Stomach (tissue), 9 donors: Measurements from ENCODE around the gene TTC32. TPM values are rescaled to one million over a fixed set of nuclear protein-coding genes. Genes with fewer than 3 reads are reported as not detected.

ENCODE experiments used
- DNase-seq, 2 donors: peaks; one replicate each; pipeline versions ENCODE4 v3.0.0 to v3.0.0-alpha.2; 2013 to 2019
- H3K27ac ChIP-seq, 5 donors: fragments of 200-600 bp in 4 of 5; sonication (generic) in 4 of 5; one replicate each; pipeline ENCODE4 v1.5.1; 2013 to 2019; ENCODE audit warnings: mild to moderate bottlenecking in 1 of 5, moderate library complexity in 1 of 5
- H3K27me3 ChIP-seq, 3 donors: fragments of 200-600 bp; sonication (generic); one replicate each; pipeline ENCODE4 v1.5.1; 2017 to 2019; ENCODE audit warnings: mixed run types in 1 of 3
- H3K36me3 ChIP-seq, 4 donors: fragments of 200-600 bp; sonication (generic); 1 replicate in 3 of 4; 2 replicates in 1 of 4; pipeline ENCODE4 v1.5.1; 2016 to 2019
- H3K4me1 ChIP-seq, 4 donors: fragments of 200-600 bp; sonication (generic); one replicate each; pipeline ENCODE4 v1.5.1; 2016 to 2019
- H3K4me3 ChIP-seq, 4 donors: fragments of 200-600 bp; sonication (generic) in 3 of 4; one replicate each; pipeline ENCODE4 v1.5.1; 2016 to 2019; ENCODE audit warnings: mild to moderate bottlenecking in 1 of 4
- H3K9me3 ChIP-seq, 4 donors: fragments of 200-600 bp; sonication (generic); one replicate each; pipeline ENCODE4 v1.5.1; 2016 to 2019
- CTCF ChIP-seq, 7 experiments: fragments of 450-650 bp in 4 of 7; fragments of 200-600 bp in 3 of 7; sonication (generic) in 3 of 7; IDR thresholded peaks; one replicate each; pipeline ENCODE4 v1.5.1; 2016 to 2019; ENCODE audit warnings: antibody characterized with exemption in 7 of 7, control low read depth in 2 of 7, mild to moderate bottlenecking in 1 of 7
- EP300 ChIP-seq: sonication (generic); formaldehyde crosslinking; IDR thresholded peaks from one replicate; pipeline ENCODE4 v1.6.1; 2017; ENCODE audit warnings: antibody characterized with exemption
- POLR2A ChIP-seq, 4 donors: fragments of 450-650 bp; IDR thresholded peaks; one replicate each; pipeline ENCODE4 v1.6.1; 2016; ENCODE audit warnings: antibody characterized with exemption in 4 of 4, control low read depth in 2 of 4, mild to moderate bottlenecking in 1 of 4, moderate library complexity in 1 of 4
- POLR2AphosphoS5 ChIP-seq, 3 donors: sonication (generic); formaldehyde crosslinking; IDR thresholded peaks; one replicate each; pipeline ENCODE4 v1.6.1; 2016; ENCODE audit warnings: antibody characterized with exemption in 3 of 3
- WGBS, 5 donors: extraction: QIAGEN DNeasy Blood & Tissue Kit in 3 of 5; methylation state at CpG; one replicate each; pipeline versions ENCODE4 v1.1.5 to v1.1.7; 2013 to 2018; 5-methylcytosine and 5-hydroxymethylcytosine counted together
- intact Hi-C: fragments of 100-400 bp; cut with DNase I; formaldehyde crosslinking; loops from one replicate; pipeline ENCODE4 v1.15.1; 2023; ENCODE audit warnings: low total_unique reads
- polyA plus RNA-seq, 3 donors: library from polyadenylated mRNA; stranded (reverse); fragments of 200-250 nt; gene quantifications; one replicate each; pipeline ENCODE4 v1.2.3, GENCODE V29; 2013
- total RNA-seq, 5 donors: library from RNA; depleted of rRNA; stranded (reverse); fragments of >200 nt; gene quantifications; one replicate each; pipeline versions ENCODE4 v1.1.0 to v1.2.3, GENCODE V29; 2014 to 2016
- donor health status: healthy with polysubstance abuse.
- donor health status: Bipolar disorder and iron deficiency.
- donor health status: healthy.

TTC32 gene
- total and polyA plus RNA-seq, 8 donors, result 4.1 to 35.4 (median 19.1) TPM; not detected in 1

- Histone ChIP-seq H3K4me3 (no peak overlapping the region), H3K4me1 (peaks cover 0 to 14% (median 6%) of the 10 kb centered on the region in 4 donors), H3K27me3 (no peaks in the 10 kb centered on the region), H3K9me3 (no peaks in the 10 kb centered on the region), H3K36me3 (no peaks in the 10 kb centered on the region), H3K27ac (no peak overlapping the region)
- TF ChIP-seq CTCF (IDR thresholded peaks at IDR 0.05), result no peak
- TF ChIP-seq EP300, result no peak
- 72 to 79% (median 75%) methylated on average over 3 of the region's 3 CpGs for WGBS, 5 donors
- intact Hi-C loops, result no loop called here
- no peak for DNase-seq
These were observed 11.7 kb downstream of the TTC32 start for GRCh38 chr2:19890104-19890503.

DNA sequence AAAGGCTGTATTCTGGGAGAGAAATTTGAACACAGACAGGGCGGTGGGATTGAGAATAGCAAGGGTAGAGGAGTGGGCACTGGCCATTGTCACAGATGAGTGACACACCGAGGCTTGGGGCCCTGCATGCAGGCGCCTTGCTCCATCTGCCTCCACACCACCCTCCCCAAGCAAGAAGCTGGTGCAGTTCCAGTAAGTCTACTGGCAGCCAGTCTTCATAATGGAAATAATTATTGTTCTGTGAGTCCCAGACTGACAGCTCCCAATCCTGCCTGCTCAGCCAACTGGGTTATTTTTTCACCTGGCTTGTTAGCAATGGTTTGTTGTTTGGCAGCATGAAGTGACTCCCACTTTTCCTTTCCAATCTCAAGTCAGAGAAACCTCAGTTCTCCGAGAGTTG lies 13.0 kb downstream of the TTC32 start:
- no peak overlapping the region for H3K27ac ChIP-seq
- H3K36me3 ChIP-seq, result no peaks in the 10 kb centered on the region
- DNase-seq, result no peak
- intact Hi-C loops, result no loop called here
- WGBS, 5 donors, result 93 to 97% (median 96%) methylated on average over 4 of the region's 4 CpGs
- H3K27me3 ChIP-seq, result no peaks in the 10 kb centered on the region
- TF ChIP-seq POLR2AphosphoS5 (IDR thresholded peaks at IDR 0.05) (no peak), POLR2A (IDR thresholded peaks at IDR 0.05) (no peak), EP300 (no peak), CTCF (IDR thresholded peaks at IDR 0.05) (no peak)
- H3K4me3 ChIP-seq, result no peak overlapping the region
- H3K9me3 ChIP-seq, result no peaks in the 10 kb centered on the region
- peaks cover 0 to 1% (median 0%) of the 10 kb centered on the region in 4 donors for H3K4me1 ChIP-seq

DNA sequence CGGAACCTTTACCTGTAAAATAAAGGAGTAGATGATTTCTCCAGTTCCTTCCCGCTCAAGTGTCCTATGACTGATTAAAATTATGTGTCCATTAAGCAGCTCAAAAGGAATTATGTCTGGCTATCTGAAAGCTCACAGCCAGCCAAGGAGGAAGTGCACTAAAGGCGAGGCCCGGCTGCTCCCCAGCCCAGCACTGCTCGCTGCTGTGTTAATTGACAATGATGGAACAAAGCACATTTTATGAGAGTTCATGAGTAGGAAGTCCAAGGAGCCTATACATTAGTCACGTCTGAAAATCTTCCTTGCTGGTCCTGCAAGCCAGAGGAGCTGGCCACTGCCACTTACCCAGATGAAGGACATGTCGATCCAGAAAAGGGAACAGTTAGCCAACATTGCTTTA lies 14.3 kb downstream of the TTC32 start:
- Histone ChIP-seq H3K4me3 (no peak overlapping the region), H3K4me1 (no peaks in the 10 kb centered on the region), H3K27ac (no peak overlapping the region), H3K36me3 (no peaks in the 10 kb centered on the region), H3K9me3 (no peaks in the 10 kb centered on the region), H3K27me3 (no peaks in the 10 kb centered on the region)
- intact Hi-C loops, result no loop called here
- TF ChIP-seq CTCF (IDR thresholded peaks at IDR 0.05), result no peak
- WGBS, 5 donors, result 44 to 60% (median 46%) methylated on average over 7 of the region's 7 CpGs
- DNase-seq, result peak in 1 of 2 donors; percentile 19

DNA sequence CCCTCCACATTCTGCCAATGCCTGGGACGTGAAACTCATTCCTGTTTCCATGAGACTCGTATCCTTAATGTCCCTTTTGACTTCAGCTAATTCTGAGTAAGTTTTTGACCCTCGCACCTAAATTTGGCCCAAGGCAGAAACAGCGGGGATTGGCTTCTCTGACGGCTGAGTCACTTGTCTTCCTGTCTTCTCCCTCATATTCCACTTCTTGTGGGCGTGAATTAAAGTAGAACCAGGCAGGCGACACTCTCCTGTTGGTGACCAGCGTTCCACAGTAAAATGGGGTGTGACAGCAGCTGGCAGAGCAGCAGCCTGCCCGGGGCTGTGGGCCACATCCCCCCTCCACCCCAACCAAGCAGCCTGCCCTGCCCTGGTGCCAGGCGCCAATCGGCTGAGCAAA lies 15.5 kb downstream of the TTC32 start:
- no peak for TF ChIP-seq POLR2AphosphoS5 (IDR thresholded peaks at IDR 0.05)
- no peak for TF ChIP-seq POLR2A (IDR thresholded peaks at IDR 0.05)
- TF ChIP-seq EP300, result no peak
- TF ChIP-seq CTCF (IDR thresholded peaks at IDR 0.05), result no peak
- Histone ChIP-seq H3K27ac (no peak overlapping the region), H3K4me1 (no peaks in the 10 kb centered on the region), H3K4me3 (no peak overlapping the region), H3K27me3 (no peaks in the 10 kb centered on the region), H3K36me3 (no peaks in the 10 kb centered on the region), H3K9me3 (no peaks in the 10 kb centered on the region)
- intact Hi-C loops, result no loop called here
- DNase-seq, result no peak
- WGBS, 5 donors, result 69 to 93% (median 81%) methylated on average over 9 to 11 of the region's 11 CpGs

DNA sequence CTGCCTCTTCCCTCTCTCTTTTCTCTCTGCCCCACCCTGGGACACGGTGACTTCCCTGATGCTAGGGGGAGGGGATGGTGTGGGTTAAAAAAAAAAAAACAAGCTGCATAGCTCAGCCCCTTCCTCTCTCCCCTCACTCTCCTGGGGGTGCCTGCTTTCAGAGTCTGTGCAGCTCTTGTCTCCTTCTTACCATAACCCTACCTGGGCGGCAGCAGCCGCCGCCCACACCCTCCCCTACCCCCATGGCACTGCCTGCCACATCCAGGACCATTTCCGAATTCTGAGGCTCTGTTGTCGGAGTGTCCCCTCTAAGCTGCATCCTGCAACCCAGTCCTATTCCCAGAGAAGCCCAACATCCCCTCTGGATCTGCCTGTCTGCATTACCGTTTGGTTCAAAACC lies 16.0 kb downstream of the TTC32 start:
- no peaks in the 10 kb centered on the region for H3K27me3 ChIP-seq
- intact Hi-C loops, result no loop called here
- no peak for TF ChIP-seq CTCF (IDR thresholded peaks at IDR 0.05)
- no peak for TF ChIP-seq POLR2A (IDR thresholded peaks at IDR 0.05)
- no peak for TF ChIP-seq EP300
- no peak for TF ChIP-seq POLR2AphosphoS5 (IDR thresholded peaks at IDR 0.05)
- no peaks in the 10 kb centered on the region for H3K36me3 ChIP-seq
- H3K9me3 ChIP-seq, result no peaks in the 10 kb centered on the region
- 60 to 80% (median 70%) methylated on average over 7 of the region's 7 CpGs for WGBS, 5 donors
- no peaks in the 10 kb centered on the region for H3K4me1 ChIP-seq
- no peak overlapping the region for H3K27ac ChIP-seq
- no peak overlapping the region for H3K4me3 ChIP-seq
- no peak for DNase-seq
